ENCODE results near the gene ATG16L1.

ATG16L1 gene

DNA sequence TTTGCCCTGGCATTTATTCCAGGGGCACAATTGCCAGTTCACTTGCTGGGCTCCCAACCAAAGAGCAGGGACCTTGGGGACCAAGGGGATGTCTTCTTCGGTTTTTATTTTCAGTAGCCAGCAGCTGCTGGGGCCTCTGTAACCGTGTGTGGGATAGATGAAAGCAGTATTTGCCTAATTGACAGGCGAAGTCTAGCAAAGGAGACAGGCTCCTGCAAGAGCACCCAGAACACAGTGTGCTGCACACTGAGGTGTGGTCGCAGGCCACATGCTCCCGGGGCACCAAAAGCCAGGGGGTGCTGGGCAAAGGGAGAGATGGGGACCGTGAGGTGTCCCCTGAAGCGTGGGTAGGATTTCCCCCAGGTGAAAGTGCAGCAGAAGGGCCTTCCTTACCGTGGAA, 61.4 kb downstream of the ATG16L1 start:
- Histone ChIP-seq H3K4me3 (no peak overlapping the region), H3K27ac (no peak overlapping the region), H3K9ac (ENCODE audit: insufficient read length) (no peak overlapping the region), H3K36me3 (ENCODE audit: insufficient read depth, low read length) (no peaks in the 10 kb centered on the region), H3K9me3 (ENCODE audit: low read depth, low read length) (no peaks in the 10 kb centered on the region; the same call in 1 of the 2 replicates)
- TF ChIP-seq EZH2 (IDR thresholded peaks at IDR 0.05) (no peak), POLR2AphosphoS5 (IDR thresholded peaks at IDR 0.05; ENCODE audit: borderline replicate concordance, low read depth, low read length) (no peak), FOXP2 (optimal IDR thresholded peaks at IDR 0.05; ENCODE audit: control extremely low read depth, extremely low read length, insufficient read depth) (no peak)
- no peak for DNase-seq (ENCODE audit: low read depth, low spot score)

GRCh38 chr2:233314180-233314925, 62.9 kb downstream of the ATG16L1 start:
- H3K27ac ChIP-seq: no peak overlapping the region
- H3K36me3 ChIP-seq (ENCODE audit: insufficient read depth, low read length): no peaks in the 10 kb centered on the region
- no peak for TF ChIP-seq EZH2 (IDR thresholded peaks at IDR 0.05)
- no peak for TF ChIP-seq FOXP2 (optimal IDR thresholded peaks at IDR 0.05; ENCODE audit: control extremely low read depth, extremely low read length, insufficient read depth)
- no peak for TF ChIP-seq POLR2AphosphoS5 (IDR thresholded peaks at IDR 0.05; ENCODE audit: borderline replicate concordance, low read depth, low read length)
- no peaks in the 10 kb centered on the region; the same call in 1 of the 2 replicates for H3K9me3 ChIP-seq (ENCODE audit: low read depth, low read length)
- no peak overlapping the region for H3K9ac ChIP-seq (ENCODE audit: insufficient read length)
- H3K4me3 ChIP-seq: no peak overlapping the region
- DNase-seq (ENCODE audit: low read depth, low spot score): no peak

- Histone ChIP-seq H3K9ac (ENCODE audit: insufficient read length) (no peak overlapping the region), H3K27ac (no peak overlapping the region), H3K9me3 (ENCODE audit: low read depth, low read length) (no peaks in the 10 kb centered on the region; the same call in 1 of the 2 replicates), H3K36me3 (ENCODE audit: insufficient read depth, low read length) (no peaks in the 10 kb centered on the region), H3K4me3 (no peak overlapping the region)
- no peak for TF ChIP-seq POLR2AphosphoS5 (IDR thresholded peaks at IDR 0.05; ENCODE audit: borderline replicate concordance, low read depth, low read length)
- no peak for TF ChIP-seq FOXP2 (optimal IDR thresholded peaks at IDR 0.05; ENCODE audit: control extremely low read depth, extremely low read length, insufficient read depth)
- TF ChIP-seq EZH2 (IDR thresholded peaks at IDR 0.05): no peak
- DNase-seq (ENCODE audit: low read depth, low spot score): no peak
Measured at GRCh38 chr2:233317196-233317943, 65.9 kb downstream of the ATG16L1 start.

DNA sequence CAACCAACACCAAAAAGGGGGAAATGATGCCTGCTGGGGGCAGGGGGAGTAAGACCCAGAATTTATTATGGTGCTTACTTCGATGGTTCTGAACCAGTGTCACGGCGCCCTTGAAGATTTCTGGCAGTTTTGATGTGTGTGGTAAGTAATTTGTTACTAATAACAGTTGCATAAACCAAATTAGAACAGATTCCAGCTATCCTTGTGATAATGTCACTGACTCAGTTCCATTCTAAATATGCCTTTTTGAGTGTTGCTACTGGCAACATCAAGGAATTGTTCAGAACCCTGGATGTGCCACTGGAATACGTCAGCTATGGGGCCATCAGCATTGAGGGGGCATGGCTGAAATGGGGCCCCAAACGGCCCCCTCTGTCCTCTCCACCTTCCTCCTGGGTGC, 67.8 kb downstream of the ATG16L1 start:
- DNase-seq (ENCODE audit: low read depth, low spot score): no peak

GRCh38 chr2:233320470-233320869, 69.0 kb downstream of the ATG16L1 start:
- no peak for TF ChIP-seq FOXP2 (optimal IDR thresholded peaks at IDR 0.05; ENCODE audit: control extremely low read depth, extremely low read length, insufficient read depth)
- no peak for TF ChIP-seq EZH2 (IDR thresholded peaks at IDR 0.05)
- no peak for TF ChIP-seq POLR2AphosphoS5 (IDR thresholded peaks at IDR 0.05; ENCODE audit: borderline replicate concordance, low read depth, low read length)
- Histone ChIP-seq H3K36me3 (ENCODE audit: insufficient read depth, low read length) (no peaks in the 10 kb centered on the region), H3K4me3 (no peak overlapping the region), H3K9ac (ENCODE audit: insufficient read length) (no peak overlapping the region), H3K9me3 (ENCODE audit: low read depth, low read length) (no peaks in the 10 kb centered on the region; the same call in 1 of the 2 replicates), H3K27ac (no peak overlapping the region)
- DNase-seq (ENCODE audit: low read depth, low spot score): no peak

More for the DNA sequence above, 67.8 kb downstream of the ATG16L1 start:
- Histone ChIP-seq H3K27ac (no peak overlapping the region), H3K9ac (ENCODE audit: insufficient read length) (no peak overlapping the region), H3K36me3 (ENCODE audit: insufficient read depth, low read length) (no peaks in the 10 kb centered on the region), H3K4me3 (no peak overlapping the region), H3K9me3 (ENCODE audit: low read depth, low read length) (no peaks in the 10 kb centered on the region; the same call in 1 of the 2 replicates)
- TF ChIP-seq POLR2AphosphoS5 (IDR thresholded peaks at IDR 0.05; ENCODE audit: borderline replicate concordance, low read depth, low read length) (no peak), EZH2 (IDR thresholded peaks at IDR 0.05) (no peak), FOXP2 (optimal IDR thresholded peaks at IDR 0.05; ENCODE audit: control extremely low read depth, extremely low read length, insufficient read depth) (no peak)

DNA sequence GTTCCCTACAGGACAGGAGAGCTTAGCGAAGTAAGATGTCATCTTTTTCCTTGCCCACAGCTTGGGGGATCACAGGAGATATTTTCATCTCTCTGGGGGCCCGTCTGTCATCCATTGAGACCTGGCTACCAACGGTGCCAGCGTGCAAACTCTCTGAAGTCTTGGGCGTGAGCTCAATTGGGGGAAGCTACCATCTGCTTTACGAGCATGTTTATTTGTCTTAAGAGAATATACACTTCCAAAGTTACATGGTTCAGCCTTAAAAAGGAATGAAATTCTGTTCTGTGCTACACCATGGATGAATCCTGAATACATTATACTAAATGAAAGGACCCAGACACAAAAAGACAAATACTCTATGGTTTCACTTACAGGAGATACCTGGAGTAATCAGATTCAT, 69.7 kb downstream of the ATG16L1 start:
- H3K9me3 ChIP-seq (ENCODE audit: low read depth, low read length): no peaks in the 10 kb centered on the region; the same call in 1 of the 2 replicates
- H3K4me3 ChIP-seq: no peak overlapping the region
- H3K27ac ChIP-seq: no peak overlapping the region
- TF ChIP-seq FOXP2 (optimal IDR thresholded peaks at IDR 0.05; ENCODE audit: control extremely low read depth, extremely low read length, insufficient read depth): no peak
- TF ChIP-seq POLR2AphosphoS5 (IDR thresholded peaks at IDR 0.05; ENCODE audit: borderline replicate concordance, low read depth, low read length): no peak
- no peaks in the 10 kb centered on the region for H3K36me3 ChIP-seq (ENCODE audit: insufficient read depth, low read length)
- no peak overlapping the region for H3K9ac ChIP-seq (ENCODE audit: insufficient read length)
- no peak for DNase-seq (ENCODE audit: low read depth, low spot score)

- no peak for DNase-seq (ENCODE audit: low read depth, low spot score)
- H3K27ac ChIP-seq: no peak overlapping the region
Measured at GRCh38 chr2:233323851-233324250, 72.4 kb downstream of the ATG16L1 start.

GRCh38 chr2:233325256-233325655, 73.8 kb downstream of the ATG16L1 start:
- H3K27ac ChIP-seq: no peak overlapping the region
- DNase-seq (ENCODE audit: low read depth, low spot score): no peak
- no peak overlapping the region for H3K9ac ChIP-seq (ENCODE audit: insufficient read length)
- no peak overlapping the region for H3K4me3 ChIP-seq
- no peak for TF ChIP-seq FOXP2 (optimal IDR thresholded peaks at IDR 0.05; ENCODE audit: control extremely low read depth, extremely low read length, insufficient read depth)
- H3K36me3 ChIP-seq (ENCODE audit: insufficient read depth, low read length): no peaks in the 10 kb centered on the region
- no peaks in the 10 kb centered on the region for H3K9me3 ChIP-seq (ENCODE audit: low read depth, low read length)

More at GRCh38 chr2:233323851-233324250, 72.4 kb downstream of the ATG16L1 start:
- TF ChIP-seq FOXP2 (optimal IDR thresholded peaks at IDR 0.05; ENCODE audit: control extremely low read depth, extremely low read length, insufficient read depth) (no peak), POLR2AphosphoS5 (IDR thresholded peaks at IDR 0.05; ENCODE audit: borderline replicate concordance, low read depth, low read length) (no peak), EZH2 (IDR thresholded peaks at IDR 0.05) (no peak)
- no peaks in the 10 kb centered on the region for H3K9me3 ChIP-seq (ENCODE audit: low read depth, low read length)
- no peaks in the 10 kb centered on the region for H3K36me3 ChIP-seq (ENCODE audit: insufficient read depth, low read length)
- no peak overlapping the region for H3K9ac ChIP-seq (ENCODE audit: insufficient read length)
- no peak overlapping the region for H3K4me3 ChIP-seq

Data from SK-N-MC (cell line).